Hepatocyte (in vitro differentiated cells): ENCODE data around the gene SAMD4A. TPM values are rescaled to one million over a fixed set of nuclear protein-coding genes. Genes with fewer than 3 reads are reported as not detected.

Source experiments
- DNase-seq: peaks from one replicate; pipeline ENCODE4 v3.0.0-alpha.2; 2016; ENCODE audit warnings: low spot score
- H2AFZ ChIP-seq: fragments of 200-600 bp; sonication (generic); 2 replicates; pipeline ENCODE4 v1.6.0; 2016; ENCODE audit warnings: antibody characterized with exemption, mild to moderate bottlenecking
- H3K27ac ChIP-seq: fragments of 200-600 bp; sonication (generic); 2 replicates; pipeline ENCODE4 v1.5.1; 2016; ENCODE audit warnings: mild to moderate bottlenecking
- H3K27me3 ChIP-seq: fragments of 200-600 bp; sonication (generic); 2 replicates; pipeline ENCODE4 v1.6.1; 2016
- H3K36me3 ChIP-seq: fragments of 200-600 bp; sonication (generic); replicated peaks from 2 replicates; pipeline ENCODE4 v1.5.1; 2016; ENCODE audit warnings: low read depth; ENCODE audit not compliant: insufficient read depth
- H3K4me1 ChIP-seq: fragments of 200-600 bp; sonication (generic); 2 replicates; pipeline ENCODE4 v1.5.1; 2016; ENCODE audit warnings: mild to moderate bottlenecking, moderate library complexity; ENCODE audit not compliant: insufficient read depth
- H3K4me2 ChIP-seq: fragments of 200-600 bp; sonication (generic); 2 replicates; pipeline ENCODE4 v1.6.0; 2016
- H3K4me3 ChIP-seq: fragments of 200-600 bp; sonication (generic); 2 replicates; pipeline ENCODE4 v1.5.1; 2016; ENCODE audit warnings: mild to moderate bottlenecking
- H3K79me2 ChIP-seq: fragments of 200-600 bp; sonication (generic); 2 replicates; pipeline ENCODE4 v1.6.0; 2017; ENCODE audit warnings: mild to moderate bottlenecking
- H3K9me2 ChIP-seq: fragments of 200-600 bp; sonication (generic); replicated peaks from 2 replicates; pipeline ENCODE4 v1.6.0; 2017; ENCODE audit warnings: mild to moderate bottlenecking; ENCODE audit not compliant: insufficient read depth
- H3K9me3 ChIP-seq: fragments of 200-600 bp; sonication (generic); 2 replicates; pipeline ENCODE4 v1.5.1; 2016; ENCODE audit warnings: low read depth, mild to moderate bottlenecking
- H4K20me1 ChIP-seq: fragments of 200-600 bp; sonication (generic); 2 replicates; pipeline ENCODE4 v1.6.0; 2016; ENCODE audit warnings: mild to moderate bottlenecking; ENCODE audit not compliant: insufficient read depth, poor library complexity, severe bottlenecking
- CTCF ChIP-seq: fragments of 200-600 bp; sonication (generic); IDR thresholded peaks from 2 replicates; pipeline ENCODE4 v1.5.1; 2016; ENCODE audit warnings: antibody characterized with exemption, mild to moderate bottlenecking; ENCODE audit not compliant: poor library complexity
- EZH2 ChIP-seq: fragments of 200-600 bp; sonication (generic); IDR thresholded peaks from 2 replicates; pipeline ENCODE4 v1.6.1; 2016; ENCODE audit warnings: antibody characterized with exemption, mild to moderate bottlenecking, borderline replicate concordance
- EZH2phosphoT487 ChIP-seq: fragments of 200-600 bp; sonication (generic); IDR thresholded peaks from one replicate; pipeline ENCODE4 v1.6.1; 2018; ENCODE audit warnings: antibody characterized with exemption, mild to moderate bottlenecking, low read depth, moderate library complexity; ENCODE audit not compliant: unreplicated experiment, severe bottlenecking
- WGBS: methylation state at CpG from one replicate; pipeline ENCODE4 v1.1.6; 2016; ENCODE audit warnings: low lambda C conversion rate; ENCODE audit errors: missing lambda C conversion rate; 5-methylcytosine and 5-hydroxymethylcytosine counted together
- polyA plus RNA-seq: library from polyadenylated mRNA; unstranded; fragments of >200 nt; fragmentation: Nextera tagmentation; extraction: Ambion mirVana; gene quantifications from 2 replicates; pipeline ENCODE4 v1.2.1, GENCODE V29; 2016
- total RNA-seq: library from RNA; depleted of rRNA; stranded (reverse); fragments of >200 nt; gene quantifications from 2 replicates; pipeline ENCODE4 v1.2.3, GENCODE V29; 2014

Gene SAMD4A
- total and polyA plus RNA-seq, 2 experiments from 2014 or later: 10.5 to 15.7 TPM

- Histone ChIP-seq H3K4me3 (no peak overlapping the region), H3K4me1 (peaks cover 31% of the 10 kb centered on the region), H4K20me1 (no peaks in the 10 kb centered on the region), H3K27ac (peak overlapping the region; percentile 85), H3K79me2 (peaks cover 25% of the 10 kb centered on the region), H3K4me2 (peak overlapping the region; percentile 52), H3K9me2 (no peaks in the 10 kb centered on the region), H3K9me3 (no peaks in the 10 kb centered on the region), H2AFZ (no peak overlapping the region), H3K36me3 (no peaks in the 10 kb centered on the region), H3K27me3 (no peaks in the 10 kb centered on the region)
- 46% methylated on average over 10 of the region's 10 CpGs for WGBS
- DNase-seq: no peak
- no peak for TF ChIP-seq EZH2phosphoT487
- TF ChIP-seq EZH2: no peak
- no peak for TF ChIP-seq CTCF
These were observed 83.5 kb downstream of the SAMD4A start for GRCh38 chr14:54650331-54650958.

DNA sequence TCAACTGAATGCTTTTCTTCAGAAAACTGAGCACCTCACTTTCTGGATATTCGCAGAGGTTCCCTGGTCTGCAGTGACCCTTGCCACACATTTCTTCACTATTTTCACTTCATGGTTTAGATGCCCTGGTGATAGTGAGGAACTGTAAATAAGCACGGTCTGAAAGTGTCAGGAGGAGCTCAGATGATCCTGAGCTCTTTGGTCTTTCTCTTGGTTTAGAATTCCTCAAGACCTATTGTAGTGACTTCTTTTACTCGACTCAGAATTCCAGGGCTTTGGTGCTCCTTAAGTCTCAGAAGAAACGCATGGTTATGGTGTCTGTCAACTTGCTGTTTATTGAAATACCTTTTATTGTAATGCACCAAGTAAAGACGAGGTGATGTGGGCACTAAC lies 84.0 kb downstream of the SAMD4A start:
- no peaks in the 10 kb centered on the region for H3K9me3 ChIP-seq
- peak overlapping the region; percentile 52 for H3K4me2 ChIP-seq
- no peaks in the 10 kb centered on the region for H3K9me2 ChIP-seq
- H3K4me1 ChIP-seq: peaks cover 31% of the 10 kb centered on the region
- TF ChIP-seq CTCF (no peak), EZH2 (no peak), EZH2phosphoT487 (no peak)
- H4K20me1 ChIP-seq: no peaks in the 10 kb centered on the region
- no peaks in the 10 kb centered on the region for H3K27me3 ChIP-seq
- peak overlapping the region; percentile 85 for H3K27ac ChIP-seq
- no peak for DNase-seq
- H3K36me3 ChIP-seq: no peaks in the 10 kb centered on the region
- H3K79me2 ChIP-seq: peaks cover 30% of the 10 kb centered on the region
- H3K4me3 ChIP-seq: no peak overlapping the region
- 68% methylated on average over 5 of the region's 5 CpGs for WGBS
- H2AFZ ChIP-seq: no peak overlapping the region

GRCh38 chr14:54651649-54652048 lies 84.7 kb downstream of the SAMD4A start:
- Histone ChIP-seq H3K27me3 (no peaks in the 10 kb centered on the region), H3K4me3 (no peak overlapping the region), H4K20me1 (no peaks in the 10 kb centered on the region), H3K9me3 (no peaks in the 10 kb centered on the region), H3K27ac (peak overlapping the region; percentile 85), H3K4me1 (peaks cover 31% of the 10 kb centered on the region), H3K36me3 (no peaks in the 10 kb centered on the region), H3K9me2 (no peaks in the 10 kb centered on the region), H3K79me2 (peaks cover 33% of the 10 kb centered on the region), H3K4me2 (peak overlapping the region; percentile 59), H2AFZ (no peak overlapping the region)
- TF ChIP-seq EZH2 (no peak), EZH2phosphoT487 (no peak)
- no peak for DNase-seq
- WGBS: 80% methylated on average over 4 of the region's 4 CpGs

- Histone ChIP-seq H4K20me1 (no peaks in the 10 kb centered on the region), H3K27ac (peak overlapping the region; percentile 88), H3K27me3 (no peaks in the 10 kb centered on the region), H3K36me3 (no peaks in the 10 kb centered on the region), H2AFZ (no peak overlapping the region), H3K4me1 (peaks cover 31% of the 10 kb centered on the region), H3K9me2 (no peaks in the 10 kb centered on the region), H3K4me2 (peak overlapping the region; percentile 59), H3K9me3 (no peaks in the 10 kb centered on the region), H3K4me3 (no peak overlapping the region), H3K79me2 (peaks cover 35% of the 10 kb centered on the region)
- peak; percentile 90 for DNase-seq
- 11% methylated on average over 6 of the region's 6 CpGs for WGBS
- TF ChIP-seq EZH2 (no peak), CTCF (no peak), EZH2phosphoT487 (no peak)
These were observed 85.3 kb downstream of the SAMD4A start for GRCh38 chr14:54652188-54652587.
